Measurements from ENCODE around the gene ERP29.

DNA sequence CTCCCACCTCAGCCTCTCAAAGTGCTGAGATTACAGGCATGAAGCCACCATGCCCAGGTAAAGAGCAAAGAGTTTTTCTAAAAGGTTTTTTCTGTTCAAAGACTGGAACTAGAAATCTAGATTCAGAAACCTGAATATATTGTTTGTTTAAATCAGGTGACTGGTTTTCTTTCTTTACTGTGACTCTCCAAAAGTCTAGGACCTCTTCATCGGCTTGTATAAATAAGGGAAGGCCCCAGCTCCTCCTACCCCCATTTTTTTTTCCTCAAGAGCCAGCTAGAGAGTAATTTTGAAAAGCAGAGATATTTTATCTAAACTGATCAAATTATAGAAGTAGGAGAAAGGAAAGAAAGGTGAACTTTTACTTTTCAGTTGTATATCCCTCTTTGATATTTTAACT, 48.3 kb upstream of the ERP29 start:
- TF ChIP-seq EZH2 (IDR thresholded peaks at IDR 0.05; ENCODE audit: insufficient read depth, poor library complexity, severe bottlenecking) (no peak), EZH2phosphoT487 (IDR thresholded peaks at IDR 0.05; ENCODE audit: insufficient read depth, low read depth) (no peak)
